ENCODE results near the gene PATJ.

DNA sequence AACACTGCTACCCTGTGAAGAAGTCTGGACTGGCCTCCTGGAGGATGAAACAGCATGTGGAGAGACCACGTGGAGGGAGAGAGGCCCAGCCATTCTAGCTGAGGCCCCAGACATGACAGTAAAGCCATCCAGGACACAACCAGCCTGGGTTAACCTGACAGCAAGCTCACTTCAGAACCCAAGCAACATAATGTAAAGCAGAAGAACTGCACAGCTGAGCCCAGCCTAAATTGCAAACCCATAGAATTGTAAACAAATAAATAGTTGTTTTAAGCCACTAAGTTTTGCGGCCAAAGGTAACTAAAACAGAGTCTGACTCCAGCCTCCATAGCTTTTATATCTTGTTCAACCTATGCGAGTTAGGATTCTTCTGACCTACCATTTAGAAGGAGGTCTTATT, 355.2 kb downstream of the PATJ start:
- TF ChIP-seq CTCF (IDR thresholded peaks at IDR 0.05; ENCODE audit: poor library complexity) (no peak), EZH2 (IDR thresholded peaks at IDR 0.05; ENCODE audit: borderline replicate concordance) (no peak)

All from hepatocyte (in vitro differentiated cells).